Smooth muscle cell (in vitro differentiated cells): ENCODE data around the gene RALGPS1. TPM values are rescaled to one million over a fixed set of nuclear protein-coding genes. Genes with fewer than 3 reads are reported as not detected.

ENCODE experiments used
- DNase-seq: peaks from one replicate; lab custom pipeline; 2025; ENCODE audit not compliant: unreplicated experiment; lab: John Stamatoyannopoulos, UW
- H2AFZ ChIP-seq: fragments of 200-600 bp; sonication (generic); 2 replicates; pipeline ENCODE4 v1.6.0; 2016; ENCODE audit warnings: antibody characterized with exemption, low read depth, mild to moderate bottlenecking
- H3F3A ChIP-seq: fragments of 200-600 bp; sonication (generic); 2 replicates; pipeline ENCODE4 v1.6.0; 2017; ENCODE audit warnings: antibody characterized with exemption, low read depth
- H3K27ac ChIP-seq: fragments of 200-600 bp; sonication (generic); 2 replicates; pipeline ENCODE4 v1.5.1; 2016; ENCODE audit warnings: low read depth, mild to moderate bottlenecking
- H3K27me3 ChIP-seq: fragments of 200-600 bp; sonication (generic); 2 replicates; pipeline ENCODE4 v1.6.1; 2016; ENCODE audit warnings: low read depth, mild to moderate bottlenecking
- H3K36me3 ChIP-seq: fragments of 200-600 bp; sonication (generic); 2 replicates; pipeline ENCODE4 v1.5.1; 2016; ENCODE audit warnings: low read depth
- H3K4me1 ChIP-seq: fragments of 200-600 bp; sonication (generic); 2 replicates; pipeline ENCODE4 v1.5.1; 2016; ENCODE audit warnings: low read depth
- H3K4me2 ChIP-seq: fragments of 200-600 bp; sonication (generic); 2 replicates; pipeline ENCODE4 v1.6.0; 2016; ENCODE audit warnings: mild to moderate bottlenecking
- H3K4me3 ChIP-seq: fragments of 200-600 bp; sonication (generic); 2 replicates; pipeline ENCODE4 v1.5.1; 2016; ENCODE audit warnings: mild to moderate bottlenecking
- H3K79me2 ChIP-seq: fragments of 200-600 bp; sonication (generic); 2 replicates; pipeline ENCODE4 v1.6.0; 2016; ENCODE audit warnings: low read depth, mild to moderate bottlenecking
- H3K9ac ChIP-seq: fragments of 200-600 bp; sonication (generic); 2 replicates; pipeline ENCODE4 v1.6.0; 2016; ENCODE audit warnings: low read depth
- H3K9me3 ChIP-seq: fragments of 200-600 bp; sonication (generic); replicated peaks from 2 replicates; pipeline ENCODE4 v1.5.1; 2016; ENCODE audit warnings: low read depth
- H4K20me1 ChIP-seq: fragments of 200-600 bp; sonication (generic); 2 replicates; pipeline ENCODE4 v1.6.0; 2016; ENCODE audit warnings: low read depth
- WGBS: methylation state at CpG from one replicate; pipeline ENCODE4 v1.1.7; 2016; ENCODE audit warnings: low lambda C conversion rate; 5-methylcytosine and 5-hydroxymethylcytosine counted together
- polyA plus RNA-seq: library from polyadenylated mRNA; unstranded; fragments of >200 nt; fragmentation: Nextera tagmentation; extraction: Ambion mirVana; gene quantifications from 2 replicates; pipeline ENCODE4 v1.2.1, GENCODE V29; 2016
- total RNA-seq: library from RNA; depleted of rRNA; stranded (reverse); fragments of >200 nt; gene quantifications from 2 replicates; pipeline ENCODE4 v1.2.3, GENCODE V29; 2014
- TF ChIP-seq, protein P1 (sequence below): fragments of 200-600 bp; sonication (generic); IDR thresholded peaks from 2 replicates; pipeline ENCODE4 v1.5.1; 2017; ENCODE audit warnings: borderline replicate concordance, mild to moderate bottlenecking, antibody characterized with exemption; ENCODE audit not compliant: insufficient read depth, poor library complexity, severe bottlenecking

Gene RALGPS1
- total and polyA plus RNA-seq, 2 experiments from 2014 or later = 2.1 to 4.0 TPM

DNA sequence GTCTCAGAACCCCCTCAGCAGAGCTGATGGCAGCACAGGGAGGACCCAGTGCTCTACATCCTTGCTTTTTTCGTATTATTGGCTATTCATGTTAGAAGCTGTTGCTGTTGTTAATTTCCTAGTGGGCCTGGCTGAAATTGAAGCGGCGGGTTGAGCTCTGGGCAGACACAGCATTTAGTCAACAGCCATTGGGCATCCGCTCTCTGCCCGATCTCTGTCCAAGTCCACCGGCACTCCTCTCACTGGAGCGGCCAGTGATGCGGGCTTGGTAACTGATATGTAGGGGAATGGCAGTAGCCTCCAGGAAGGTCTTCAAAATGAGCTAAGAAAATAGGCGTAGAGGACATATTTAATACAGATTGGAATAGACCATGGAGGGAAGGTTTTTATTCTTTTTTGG, 348.7 kb downstream of the RALGPS1 start:
- no peaks in the 10 kb centered on the region for H3F3A ChIP-seq
- H3K4me1 ChIP-seq = no peaks in the 10 kb centered on the region
- no peaks in the 10 kb centered on the region for H3K79me2 ChIP-seq
- no peak for DNase-seq
- 96% methylated on average over 9 of the region's 9 CpGs for WGBS
- no peaks in the 10 kb centered on the region for H3K36me3 ChIP-seq
- H3K27me3 ChIP-seq = no peaks in the 10 kb centered on the region
- H3K9ac ChIP-seq = no peak overlapping the region
- H3K27ac ChIP-seq = no peak overlapping the region
- no peak overlapping the region for H3K4me3 ChIP-seq
- no peaks in the 10 kb centered on the region for H3K9me3 ChIP-seq
- no peak overlapping the region for H2AFZ ChIP-seq
- H4K20me1 ChIP-seq = no peaks in the 10 kb centered on the region
- no peak overlapping the region for H3K4me2 ChIP-seq
- TF ChIP-seq, protein P1, sequence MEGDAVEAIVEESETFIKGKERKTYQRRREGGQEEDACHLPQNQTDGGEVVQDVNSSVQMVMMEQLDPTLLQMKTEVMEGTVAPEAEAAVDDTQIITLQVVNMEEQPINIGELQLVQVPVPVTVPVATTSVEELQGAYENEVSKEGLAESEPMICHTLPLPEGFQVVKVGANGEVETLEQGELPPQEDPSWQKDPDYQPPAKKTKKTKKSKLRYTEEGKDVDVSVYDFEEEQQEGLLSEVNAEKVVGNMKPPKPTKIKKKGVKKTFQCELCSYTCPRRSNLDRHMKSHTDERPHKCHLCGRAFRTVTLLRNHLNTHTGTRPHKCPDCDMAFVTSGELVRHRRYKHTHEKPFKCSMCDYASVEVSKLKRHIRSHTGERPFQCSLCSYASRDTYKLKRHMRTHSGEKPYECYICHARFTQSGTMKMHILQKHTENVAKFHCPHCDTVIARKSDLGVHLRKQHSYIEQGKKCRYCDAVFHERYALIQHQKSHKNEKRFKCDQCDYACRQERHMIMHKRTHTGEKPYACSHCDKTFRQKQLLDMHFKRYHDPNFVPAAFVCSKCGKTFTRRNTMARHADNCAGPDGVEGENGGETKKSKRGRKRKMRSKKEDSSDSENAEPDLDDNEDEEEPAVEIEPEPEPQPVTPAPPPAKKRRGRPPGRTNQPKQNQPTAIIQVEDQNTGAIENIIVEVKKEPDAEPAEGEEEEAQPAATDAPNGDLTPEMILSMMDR = no peak

DNA sequence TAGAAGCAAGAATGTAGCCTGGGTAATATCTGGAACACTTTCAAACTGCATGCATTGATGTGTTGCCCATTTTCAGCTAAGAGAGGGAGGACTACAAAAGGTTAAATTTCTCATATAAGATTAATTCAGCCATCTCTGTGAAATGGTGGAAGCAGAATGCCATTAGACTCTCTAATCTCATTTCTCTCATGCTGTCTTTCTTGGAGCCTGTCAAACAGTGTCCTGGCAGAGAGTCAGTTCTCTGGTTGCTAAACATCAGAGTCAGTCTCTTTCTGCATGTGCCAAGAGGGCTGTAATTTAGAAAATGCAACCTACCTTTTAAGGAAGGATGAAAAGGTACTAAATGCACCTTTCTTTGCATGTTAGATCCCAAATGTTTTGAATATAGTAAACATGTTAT, 349.1 kb downstream of the RALGPS1 start:
- no peak overlapping the region for H3K4me3 ChIP-seq

GRCh38 chr9:127264462-127265219, 350.1 kb downstream of the RALGPS1 start, which contains the start of gene GARNL3:
Gene GARNL3 (plus strand): TSS chr9:127264774. CDS start chr9:127264878, 104 bp downstream.
- Histone ChIP-seq H3K36me3 (no peaks in the 10 kb centered on the region), H4K20me1 (no peaks in the 10 kb centered on the region), H3K4me2 (no peak within 1 kb of the TSS), H3K4me3 (no peak within 1 kb of the TSS), H3K27me3 (no peaks in the 10 kb centered on the region), H3K79me2 (no peaks in the 10 kb centered on the region), H3K4me1 (no peaks in the 10 kb centered on the region), H3K9ac (no peak within 1 kb of the TSS), H3F3A (no peaks in the 10 kb centered on the region), H3K9me3 (no peaks in the 10 kb centered on the region), H3K27ac (no peak within 1 kb of the TSS), H2AFZ (no peak within 1 kb of the TSS)
- 75% methylated on average over 8 of the region's 8 CpGs for WGBS
- DNase-seq = no peak
- TF ChIP-seq, protein P1 = no peak

More for the DNA sequence above, 349.1 kb downstream of the RALGPS1 start:
- Histone ChIP-seq H3K9ac (no peak overlapping the region), H3F3A (no peaks in the 10 kb centered on the region), H3K9me3 (no peaks in the 10 kb centered on the region), H3K4me2 (no peak overlapping the region), H3K79me2 (no peaks in the 10 kb centered on the region), H3K27me3 (no peaks in the 10 kb centered on the region), H3K4me1 (no peaks in the 10 kb centered on the region), H3K36me3 (no peaks in the 10 kb centered on the region), H4K20me1 (no peaks in the 10 kb centered on the region), H3K27ac (no peak overlapping the region), H2AFZ (no peak overlapping the region)
- no peak for DNase-seq
- TF ChIP-seq, protein P1 = no peak
